Cardiac fibroblast (primary cell): Measurements from ENCODE around the gene TMEM121.

Source experiments
- DNase-seq, 2 donors: peaks; one replicate each; pipeline versions ENCODE4 v3.0.0 to v3.0.0-alpha.2; 2010; ENCODE audit warnings: low read depth in 2 of 2
- H3K4me3 ChIP-seq, 2 donors: replicated peaks in 1 of 2; 1 replicate in 1 of 2; 2 replicates in 1 of 2; pipeline ENCODE4 v1.5.1; 2011; ENCODE audit warnings: low read depth in 2 of 2, low read length in 2 of 2, mild to moderate bottlenecking in 2 of 2, moderate library complexity in 1 of 2
- TF ChIP-seq, protein P1 (sequence below): IDR thresholded peaks from one replicate; pipeline ENCODE4 v1.5.1; 2011; ENCODE audit warnings: low read depth, mild to moderate bottlenecking, low read length, inconsistent platforms

The TMEM121 gene

GRCh38 chr14:105492031-105492970, 34.1 kb upstream of the TMEM121 start:
- DNase-seq: no peak
- TF ChIP-seq, protein P1, sequence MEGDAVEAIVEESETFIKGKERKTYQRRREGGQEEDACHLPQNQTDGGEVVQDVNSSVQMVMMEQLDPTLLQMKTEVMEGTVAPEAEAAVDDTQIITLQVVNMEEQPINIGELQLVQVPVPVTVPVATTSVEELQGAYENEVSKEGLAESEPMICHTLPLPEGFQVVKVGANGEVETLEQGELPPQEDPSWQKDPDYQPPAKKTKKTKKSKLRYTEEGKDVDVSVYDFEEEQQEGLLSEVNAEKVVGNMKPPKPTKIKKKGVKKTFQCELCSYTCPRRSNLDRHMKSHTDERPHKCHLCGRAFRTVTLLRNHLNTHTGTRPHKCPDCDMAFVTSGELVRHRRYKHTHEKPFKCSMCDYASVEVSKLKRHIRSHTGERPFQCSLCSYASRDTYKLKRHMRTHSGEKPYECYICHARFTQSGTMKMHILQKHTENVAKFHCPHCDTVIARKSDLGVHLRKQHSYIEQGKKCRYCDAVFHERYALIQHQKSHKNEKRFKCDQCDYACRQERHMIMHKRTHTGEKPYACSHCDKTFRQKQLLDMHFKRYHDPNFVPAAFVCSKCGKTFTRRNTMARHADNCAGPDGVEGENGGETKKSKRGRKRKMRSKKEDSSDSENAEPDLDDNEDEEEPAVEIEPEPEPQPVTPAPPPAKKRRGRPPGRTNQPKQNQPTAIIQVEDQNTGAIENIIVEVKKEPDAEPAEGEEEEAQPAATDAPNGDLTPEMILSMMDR: no peak
- H3K4me3 ChIP-seq: peak overlapping the region in 1 of 2 donors; percentile 72

- no peak for DNase-seq
- TF ChIP-seq, protein P1: no peak
- no peak overlapping the region for H3K4me3 ChIP-seq
These were observed 33.2 kb upstream of the TMEM121 start for GRCh38 chr14:105492971-105493871.

- H3K4me3 ChIP-seq: no peak overlapping the region
- no peak for DNase-seq
- TF ChIP-seq, protein P1: no peak
These were observed 32.3 kb upstream of the TMEM121 start for GRCh38 chr14:105493921-105494605.

- TF ChIP-seq, protein P1: no peak
- no peak overlapping the region for H3K4me3 ChIP-seq
- DNase-seq: no peak
These were observed 31.8 kb upstream of the TMEM121 start for GRCh38 chr14:105494606-105494929.

DNA sequence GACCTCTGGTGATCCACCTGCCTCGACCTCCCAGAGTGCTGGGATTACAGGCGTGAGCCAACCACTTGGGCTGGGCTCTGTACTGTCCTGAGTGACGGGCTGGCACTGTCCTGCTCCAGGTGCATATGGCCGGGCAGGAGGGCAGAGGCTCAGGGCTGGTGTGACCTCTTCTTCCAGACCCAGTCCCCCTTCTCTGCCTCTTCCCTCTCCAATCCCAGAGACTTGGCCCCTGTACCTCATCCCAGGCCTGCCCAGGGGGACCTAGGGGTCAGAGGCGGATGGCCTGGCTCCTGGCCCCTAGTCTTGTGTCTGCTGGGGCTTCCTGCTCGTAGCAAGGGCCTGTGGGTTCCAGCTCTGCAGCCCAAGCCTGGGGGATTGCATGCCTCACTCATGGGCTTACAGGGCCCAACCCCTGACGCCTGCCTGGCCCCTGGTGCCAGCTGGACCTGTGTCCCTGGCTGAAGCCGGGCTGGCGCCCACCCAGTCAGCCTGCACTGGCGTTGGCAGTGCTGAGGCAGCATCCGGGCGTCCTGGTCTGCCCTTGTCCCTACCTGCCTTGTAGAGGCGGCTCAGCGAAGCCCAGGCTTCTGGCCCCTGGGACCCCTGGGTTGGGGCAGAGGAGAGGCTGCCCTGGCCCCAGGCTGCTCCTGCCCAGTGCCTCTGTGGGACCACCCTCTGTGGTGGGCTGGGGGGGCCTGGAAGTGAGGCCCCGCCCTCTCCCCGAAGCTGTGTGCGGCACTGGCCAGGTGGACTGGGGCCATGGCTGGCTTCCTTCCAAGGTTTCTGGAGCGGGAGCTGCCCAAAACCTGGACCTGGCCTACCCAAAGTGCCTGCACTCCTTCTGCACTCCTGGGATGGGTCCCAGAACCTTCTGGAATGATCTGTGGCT, 31.0 kb upstream of the TMEM121 start:
- TF ChIP-seq, protein P1: no peak
- DNase-seq: no peak
- no peak overlapping the region for H3K4me3 ChIP-seq
